ENCODE results near the gene PPHLN1. TPM values are rescaled to one million over a fixed set of nuclear protein-coding genes. Genes with fewer than 3 reads are reported as not detected.
"Not testable (repeated sequence)": the region's sequence is repeated elsewhere in the genome, so short reads cannot be mapped to it uniquely, and the experiment has no call there.

The PPHLN1 gene
- polyA plus RNA-seq, 3 donors, result 12.5 to 30.5 (median 26.8) TPM

GRCh38 chr12:42360747-42361403 lies 34.9 kb downstream of the PPHLN1 start:
- no peak overlapping the region for H3K27ac ChIP-seq (ENCODE audit: low read depth, low read length)
- WGBS, 3 donors, result 90 to 100% (median 91%) methylated on average over 6 of the region's 6 CpGs

GRCh38 chr12:42361909-42362646 lies 36.1 kb downstream of the PPHLN1 start:
- H3K27ac ChIP-seq (ENCODE audit: low read depth, low read length), result no peak overlapping the region
- WGBS, 3 donors, result 77 to 83% (median 80%) methylated on average over 4 of the region's 4 CpGs

GRCh38 chr12:42362647-42363260 lies 36.8 kb downstream of the PPHLN1 start:
- H3K27ac ChIP-seq (ENCODE audit: low read depth, low read length), result no peak overlapping the region

GRCh38 chr12:42364692-42365091 lies 38.7 kb downstream of the PPHLN1 start:
- 70 to 83% (median 76%) methylated on average over 9 of the region's 9 CpGs for WGBS, 3 donors
- no peak overlapping the region for H3K27ac ChIP-seq (ENCODE audit: low read depth, low read length)

GRCh38 chr12:42365486-42365885 lies 39.5 kb downstream of the PPHLN1 start:
- 95 to 97% (median 95%) methylated on average over 5 of the region's 5 CpGs for WGBS, 3 donors
- no peak overlapping the region for H3K27ac ChIP-seq (ENCODE audit: low read depth, low read length)

- 79 to 80% (median 79%) methylated on average over 4 of the region's 4 CpGs for WGBS, 3 donors
- H3K27ac ChIP-seq (ENCODE audit: low read depth, low read length), result no peak overlapping the region
Observed at GRCh38 chr12:42370013-42370412, 44.0 kb downstream of the PPHLN1 start.

GRCh38 chr12:42372154-42372791 lies 46.3 kb downstream of the PPHLN1 start:
- WGBS, 3 donors, result 83 to 94% (median 88%) methylated on average over 2 of the region's 2 CpGs
- no peak overlapping the region for H3K27ac ChIP-seq (ENCODE audit: low read depth, low read length)

- no peak overlapping the region for H3K27ac ChIP-seq (ENCODE audit: low read depth, low read length)
Observed at GRCh38 chr12:42373669-42374068, 47.7 kb downstream of the PPHLN1 start.

GRCh38 chr12:42380733-42381132 lies 54.8 kb downstream of the PPHLN1 start:
- 36 to 55% (median 43%) methylated on average over 1 of the region's 1 CpG for WGBS, 3 donors
- no peak overlapping the region for H3K27ac ChIP-seq (ENCODE audit: low read depth, low read length)

GRCh38 chr12:42382013-42382696 lies 56.2 kb downstream of the PPHLN1 start:
- WGBS, 3 donors, result 64 to 87% (median 73%) methylated on average over 2 of the region's 2 CpGs
- no peak overlapping the region for H3K27ac ChIP-seq (ENCODE audit: low read depth, low read length)

GRCh38 chr12:42385326-42385841 lies 59.4 kb downstream of the PPHLN1 start:
- WGBS, 3 donors, result 56 to 93% (median 84%) methylated on average over 3 of the region's 3 CpGs
- no peak overlapping the region for H3K27ac ChIP-seq (ENCODE audit: low read depth, low read length)

- WGBS, 3 donors, result 40 to 77% (median 77%) methylated on average over 2 of the region's 2 CpGs
- no peak overlapping the region for H3K27ac ChIP-seq (ENCODE audit: low read depth, low read length)
Observed at GRCh38 chr12:42386308-42386707, 60.3 kb downstream of the PPHLN1 start.

GRCh38 chr12:42388086-42388485 lies 62.1 kb downstream of the PPHLN1 start:
- WGBS, 3 donors, result 95 to 97% (median 97%) methylated on average over 5 of the region's 5 CpGs
- not testable (repeated sequence) for H3K27ac ChIP-seq (ENCODE audit: low read depth, low read length)

GRCh38 chr12:42394429-42394828 lies 68.5 kb downstream of the PPHLN1 start:
- 33 to 86% (median 85%) methylated on average over 2 of the region's 2 CpGs for WGBS, 3 donors
- H3K27ac ChIP-seq (ENCODE audit: low read depth, low read length), result no peak overlapping the region

GRCh38 chr12:42396473-42397259 lies 70.7 kb downstream of the PPHLN1 start:
- 94 to 95% (median 94%) methylated on average over 3 of the region's 3 CpGs for WGBS, 3 donors
- no peak overlapping the region for H3K27ac ChIP-seq (ENCODE audit: low read depth, low read length)

GRCh38 chr12:42402821-42403411 lies 76.9 kb downstream of the PPHLN1 start:
- no peak overlapping the region for H3K27ac ChIP-seq (ENCODE audit: low read depth, low read length)

GRCh38 chr12:42407306-42407705 lies 81.3 kb downstream of the PPHLN1 start:
- H3K27ac ChIP-seq (ENCODE audit: low read depth, low read length), result no peak overlapping the region
- WGBS, 3 donors, result 90 to 95% (median 94%) methylated on average over 1 of the region's 1 CpG

Measured in adipose tissue (tissue), 3 donors.